ENCODE data around the gene EXOC3L2.

EXOC3L2 gene

GRCh38 chr19:45218911-45219743 is 26.1 kb downstream of the EXOC3L2 start:
- no peak for DNase-seq

GRCh38 chr19:45218426-45218825 is 26.8 kb downstream of the EXOC3L2 start:
- ATAC-seq (no peak), DNase-seq (no peak)

More at GRCh38 chr19:45218911-45219743, 26.1 kb downstream of the EXOC3L2 start:
- no peak for ATAC-seq

- no peak for ATAC-seq
- DNase-seq, result no peak
Measured at GRCh38 chr19:45217957-45218334, 27.3 kb downstream of the EXOC3L2 start.

DNA sequence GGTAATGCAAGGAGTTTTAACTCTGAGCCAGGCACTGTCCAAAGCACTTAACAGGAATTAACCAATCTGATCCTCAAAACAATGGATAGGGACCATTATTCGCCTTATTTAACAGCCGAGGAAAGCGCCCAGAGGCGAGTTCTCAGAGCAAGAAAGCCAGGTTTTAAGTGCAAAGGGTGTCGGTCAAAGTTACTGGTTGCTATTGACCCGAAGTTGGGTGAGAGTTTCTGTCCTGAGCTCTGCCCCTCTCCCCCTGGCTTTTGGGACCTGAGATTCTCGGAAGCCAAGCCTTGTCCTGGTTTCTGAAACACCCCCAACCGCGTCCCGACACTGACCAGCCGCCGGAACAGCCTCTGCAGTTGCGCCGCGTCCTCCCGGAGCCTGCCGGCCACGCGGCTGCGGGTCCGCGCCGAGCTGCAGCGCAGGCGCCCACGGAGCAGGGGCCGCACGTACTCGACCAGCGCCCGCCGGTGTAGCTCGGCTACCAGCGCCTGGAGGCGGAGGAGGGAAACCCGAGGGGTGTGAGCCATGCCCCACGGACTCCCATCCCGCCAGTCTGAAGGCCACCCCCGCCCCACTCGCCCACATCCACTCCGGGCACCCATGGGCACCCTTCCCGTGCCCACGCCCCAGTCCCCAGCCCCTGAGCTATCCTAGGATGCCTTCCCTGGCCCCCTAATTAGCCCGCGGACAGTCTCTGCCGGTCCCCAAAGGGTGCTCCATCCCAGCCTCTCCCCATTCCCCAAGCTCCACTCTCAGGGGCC is 27.8 kb downstream of the EXOC3L2 start:
- ATAC-seq, result no peak
- no peak for DNase-seq

DNA sequence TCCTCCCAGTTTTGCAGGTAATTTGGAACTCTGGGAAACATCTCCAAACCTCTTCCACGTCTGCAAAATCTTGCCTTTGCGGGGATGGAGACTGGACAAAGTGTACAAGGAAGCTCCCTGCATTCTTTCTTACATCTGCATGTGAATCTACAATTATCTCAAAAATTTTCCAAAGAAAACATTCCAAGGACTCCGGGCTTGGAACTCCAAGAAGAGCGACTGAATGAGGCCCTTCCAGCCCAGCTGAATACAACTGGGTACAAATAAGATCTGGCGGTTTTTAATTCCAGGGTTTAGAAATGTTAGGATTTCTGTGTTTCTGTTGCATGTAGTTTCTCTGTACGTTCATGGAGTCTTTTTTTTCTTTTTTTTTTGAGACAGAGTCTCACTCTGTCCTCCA is 28.5 kb downstream of the EXOC3L2 start:
- no peak for DNase-seq
- ATAC-seq, result no peak

- ATAC-seq (no peak), DNase-seq (no peak)
Measured at GRCh38 chr19:45215391-45216191, 29.6 kb downstream of the EXOC3L2 start.

DNA sequence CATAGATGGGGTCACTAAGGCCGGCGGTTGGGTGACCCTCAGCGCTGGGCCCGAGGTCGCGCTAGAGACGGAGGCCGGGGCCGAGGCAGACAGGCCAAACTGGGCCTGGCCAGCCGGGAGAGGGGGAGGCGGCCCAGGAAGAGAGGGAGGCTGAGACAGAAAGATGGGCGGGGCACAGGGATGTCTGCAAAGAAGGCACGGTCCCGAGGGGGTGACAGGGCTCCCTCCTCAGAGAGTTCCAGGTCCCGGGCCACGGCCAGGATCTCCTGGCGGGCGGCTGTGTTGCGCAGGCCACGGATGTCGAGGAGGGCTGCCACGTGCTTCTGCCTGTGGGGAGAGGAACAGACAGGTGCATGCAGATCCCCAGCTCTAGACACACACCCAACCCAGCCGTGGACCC is 32.2 kb downstream of the EXOC3L2 start:
- ATAC-seq (no peak), DNase-seq (no peak)

DNA sequence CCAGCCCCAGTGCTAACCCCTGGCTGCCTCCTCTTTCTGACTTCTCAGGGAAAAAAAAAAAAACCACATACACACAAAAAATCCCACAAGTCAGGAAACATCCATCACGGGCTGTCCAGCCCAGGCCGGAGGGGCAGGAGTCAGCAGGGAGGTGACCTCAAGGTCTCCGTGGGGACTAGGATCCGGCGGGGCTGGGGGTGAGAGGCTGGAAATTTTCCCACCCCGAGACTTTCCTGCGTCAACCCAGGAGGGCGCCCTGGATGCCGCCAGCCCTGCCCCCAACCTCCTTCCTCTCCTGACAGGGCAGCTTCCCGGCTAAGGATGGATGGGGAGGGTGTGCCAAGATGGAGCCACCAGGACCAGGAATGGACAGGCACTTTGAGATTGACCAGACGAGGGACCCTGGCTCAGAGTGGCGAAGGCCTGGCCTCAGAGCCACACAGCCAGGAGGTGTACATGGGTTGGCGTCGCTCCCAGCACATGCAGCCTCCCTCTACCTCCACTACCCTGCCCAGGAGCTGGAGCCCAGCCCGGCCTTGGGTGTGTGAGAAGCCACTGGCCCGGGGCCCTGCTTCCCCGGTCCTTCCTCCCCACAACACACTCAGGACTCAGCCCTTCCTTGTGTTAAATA is 33.3 kb downstream of the EXOC3L2 start:
- ATAC-seq (no peak), DNase-seq (no peak)

- DNase-seq, result no peak
- no peak for ATAC-seq
Measured at GRCh38 chr19:45206328-45206727, 38.9 kb downstream of the EXOC3L2 start.

DNA sequence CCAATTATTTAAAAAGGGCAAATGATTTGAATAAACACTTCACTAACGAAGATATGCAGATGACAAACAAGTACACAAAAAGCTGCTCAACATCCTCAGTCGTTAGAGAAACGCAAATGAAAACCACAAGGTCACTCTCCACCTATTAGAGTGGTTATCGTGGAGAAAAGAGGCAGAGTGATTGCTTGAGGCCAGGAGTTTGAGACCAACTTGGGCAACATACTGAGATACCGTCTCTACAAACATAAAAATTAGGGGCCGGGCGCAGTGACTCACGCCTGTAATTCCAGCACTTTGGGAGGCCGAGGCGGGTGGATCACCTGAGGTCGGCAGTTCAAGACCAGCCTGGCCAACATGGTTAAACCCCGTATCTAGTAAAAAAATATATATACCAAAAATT is 39.4 kb downstream of the EXOC3L2 start:
- no peak for DNase-seq
- no peak for ATAC-seq

DNA sequence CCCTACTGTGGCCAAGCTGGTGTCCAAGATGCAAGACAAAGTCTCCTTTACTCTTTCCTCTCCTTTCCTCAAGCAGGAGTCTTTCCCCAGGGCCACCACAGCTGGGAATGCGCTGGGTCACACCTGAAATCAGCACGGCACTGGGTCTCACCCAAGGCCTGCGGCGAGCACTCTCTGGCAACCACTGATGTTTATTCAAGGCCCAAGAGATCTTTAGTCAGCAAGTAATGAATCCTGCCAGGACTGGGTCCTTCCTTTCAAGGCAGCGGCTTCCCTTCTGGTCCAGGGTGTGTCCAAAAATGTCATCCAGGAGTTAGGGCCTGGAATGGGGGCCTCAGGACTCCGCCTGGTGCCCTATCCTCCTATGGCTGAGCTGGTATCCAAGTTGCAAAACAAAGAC is 42.6 kb downstream of the EXOC3L2 start:
- ATAC-seq (no peak), DNase-seq (no peak)

GRCh38 chr19:45200568-45200967 is 44.6 kb downstream of the EXOC3L2 start:
- ATAC-seq, result no peak
- no peak for DNase-seq

- DNase-seq (no peak), ATAC-seq (no peak)
Measured at GRCh38 chr19:45195764-45196163, 49.4 kb downstream of the EXOC3L2 start.

GRCh38 chr19:45191375-45191774 is 53.8 kb downstream of the EXOC3L2 start:
- ATAC-seq, result no peak

DNA sequence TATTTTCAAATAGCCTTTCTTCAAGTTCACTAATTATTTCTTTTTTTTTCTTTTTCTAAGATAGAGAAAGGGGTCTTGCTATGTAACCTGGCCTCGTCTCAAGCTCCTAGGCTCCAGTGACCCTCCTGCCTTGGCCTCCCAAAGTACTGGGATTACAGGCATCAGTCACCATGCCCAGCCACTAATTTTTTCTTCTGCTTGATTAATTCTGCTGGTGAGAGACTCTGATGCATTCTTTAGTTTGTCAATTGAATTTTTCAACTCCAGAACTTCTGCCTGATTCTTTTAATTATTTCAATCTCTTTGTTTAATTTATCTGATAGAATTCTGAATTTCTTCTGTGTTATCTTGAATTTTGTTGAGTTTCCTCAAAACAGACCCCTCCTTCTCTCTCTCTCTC is 55.2 kb downstream of the EXOC3L2 start:
- no peak for DNase-seq
- no peak for ATAC-seq

More at GRCh38 chr19:45191375-45191774, 53.8 kb downstream of the EXOC3L2 start:
- no peak for DNase-seq

GRCh38 chr19:45187421-45188100 is 57.6 kb downstream of the EXOC3L2 start:
- ATAC-seq (peak; percentile 69), DNase-seq (peak; percentile 21)

DNA sequence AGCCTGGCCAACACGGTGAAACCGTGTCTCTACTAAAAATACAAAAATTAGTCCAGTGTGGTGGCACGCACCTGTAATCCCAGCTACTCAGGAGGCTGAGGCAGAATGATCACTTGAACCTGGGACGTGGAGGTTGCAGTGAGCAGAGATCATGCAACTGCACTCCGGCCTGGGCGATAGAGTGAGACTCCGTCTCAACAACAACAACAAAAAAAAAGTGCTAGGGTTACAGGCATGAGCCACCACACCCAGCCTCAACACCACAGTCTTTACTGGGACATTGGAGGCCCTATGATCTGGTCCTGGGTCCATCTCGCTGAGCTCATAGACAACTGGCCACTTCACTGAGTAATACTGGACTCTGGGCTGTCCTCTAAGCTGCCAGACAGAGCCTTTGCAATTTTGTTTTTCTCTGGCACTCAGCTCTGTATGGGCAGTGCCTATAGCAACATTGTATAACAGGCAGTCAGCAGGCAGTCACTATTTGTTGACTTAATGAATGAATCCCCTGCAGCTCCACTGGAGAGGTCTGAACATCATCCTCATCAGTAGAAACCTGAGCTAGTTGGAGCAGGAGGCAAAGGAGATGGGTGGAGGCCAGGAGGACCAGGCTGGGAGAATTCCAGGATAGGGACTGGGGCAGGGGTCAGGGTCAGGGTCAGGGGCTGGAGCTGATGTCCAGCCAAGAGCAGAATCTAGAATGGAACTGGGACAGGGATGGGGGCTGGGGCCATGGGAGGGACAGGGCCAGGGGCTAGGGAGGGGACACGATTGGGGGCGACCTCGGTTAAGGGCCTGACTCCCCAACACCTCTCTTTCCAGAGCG is 58.5 kb downstream of the EXOC3L2 start:
- DNase-seq (no peak), ATAC-seq (no peak)

- DNase-seq, result no peak
- ATAC-seq, result no peak
Measured at GRCh38 chr19:45184115-45184514, 61.1 kb downstream of the EXOC3L2 start.

GRCh38 chr19:45182758-45183157 is 62.4 kb downstream of the EXOC3L2 start:
- DNase-seq, result no peak
- no peak for ATAC-seq

- ATAC-seq, result no peak
- no peak for DNase-seq
Measured at GRCh38 chr19:45180936-45181335, 64.3 kb downstream of the EXOC3L2 start.

GRCh38 chr19:45179892-45180370 is 65.3 kb downstream of the EXOC3L2 start:
- ATAC-seq, result no peak

More at GRCh38 chr19:45179892-45180370, 65.3 kb downstream of the EXOC3L2 start:
- no peak for DNase-seq
